ENCODE measurements around the gene GABBR2.

The GABBR2 gene

GRCh38 chr9:98565152-98566135 lies 143.3 kb downstream of the GABBR2 start:
- DNase-seq = no peak

GRCh38 chr9:98564714-98565113 lies 144.0 kb downstream of the GABBR2 start:
- DNase-seq = no peak

- DNase-seq = no peak
These were observed 144.7 kb downstream of the GABBR2 start for GRCh38 chr9:98563988-98564387.

- no peak for DNase-seq
These were observed 145.4 kb downstream of the GABBR2 start for GRCh38 chr9:98563212-98563907.

- DNase-seq = no peak
These were observed 149.2 kb downstream of the GABBR2 start for GRCh38 chr9:98559561-98559960.

GRCh38 chr9:98558575-98558974 lies 150.2 kb downstream of the GABBR2 start:
- DNase-seq = no peak

GRCh38 chr9:98556511-98556910 lies 152.2 kb downstream of the GABBR2 start:
- no peak for DNase-seq

GRCh38 chr9:98555651-98556465 lies 152.9 kb downstream of the GABBR2 start:
- DNase-seq = no peak

- no peak for DNase-seq
These were observed 154.0 kb downstream of the GABBR2 start for GRCh38 chr9:98554752-98555151.

GRCh38 chr9:98552331-98552730 lies 156.4 kb downstream of the GABBR2 start:
- DNase-seq = no peak

- no peak for DNase-seq
These were observed 157.0 kb downstream of the GABBR2 start for GRCh38 chr9:98551511-98552286.

- DNase-seq = no peak
These were observed 158.4 kb downstream of the GABBR2 start for GRCh38 chr9:98550206-98550820.

GRCh38 chr9:98549401-98549800 lies 159.3 kb downstream of the GABBR2 start:
- DNase-seq = no peak

- DNase-seq = no peak
These were observed 161.1 kb downstream of the GABBR2 start for GRCh38 chr9:98547606-98548005.

- no peak for DNase-seq
These were observed 163.7 kb downstream of the GABBR2 start for GRCh38 chr9:98545021-98545420.

GRCh38 chr9:98541684-98542230 lies 167.0 kb downstream of the GABBR2 start:
- no peak for DNase-seq

GRCh38 chr9:98540476-98540875 lies 168.3 kb downstream of the GABBR2 start:
- no peak for DNase-seq

- DNase-seq = no peak
These were observed 168.8 kb downstream of the GABBR2 start for GRCh38 chr9:98539954-98540353.

GRCh38 chr9:98538626-98539031 lies 170.1 kb downstream of the GABBR2 start:
- DNase-seq = no peak

- DNase-seq = no peak
These were observed 170.5 kb downstream of the GABBR2 start for GRCh38 chr9:98538203-98538602.

- no peak for DNase-seq
These were observed 172.1 kb downstream of the GABBR2 start for GRCh38 chr9:98536542-98537173.
